Activated naive CD4-positive, alpha-beta T cell (primary cell): ENCODE results near the gene YY1AP1.
"Not testable (repeated sequence)": the region's sequence is repeated elsewhere in the genome, so short reads cannot be mapped to it uniquely, and the experiment has no call there.

ENCODE experiments used
- DNase-seq, 4 experiments: peaks; one replicate each; lab custom pipeline; 2025; lab: John Stamatoyannopoulos, UW

The YY1AP1 gene

GRCh38 chr1:155695072-155695471 is 6.5 kb upstream of the YY1AP1 start:
- no peak for DNase-seq

GRCh38 chr1:155694167-155694566 is 5.6 kb upstream of the YY1AP1 start:
- DNase-seq: no peak

GRCh38 chr1:155691992-155692528 is 3.5 kb upstream of the YY1AP1 start:
- no peak for DNase-seq

GRCh38 chr1:155689081-155689607 is 570 bp upstream of the YY1AP1 start, which contains the start of gene DAP3:
TSS of gene DAP3 (plus strand) at chr1:155689091. CDS start at chr1:155709780, 20,689 bp downstream.
- DNase-seq: not testable (repeated sequence)

GRCh38 chr1:155687705-155688323 is 760 bp downstream of the YY1AP1 start:
- DNase-seq: not testable (repeated sequence)

GRCh38 chr1:155681776-155682175 is 6.8 kb downstream of the YY1AP1 start:
- DNase-seq: no peak

- no peak for DNase-seq
Measured at GRCh38 chr1:155680531-155680930, 8.0 kb downstream of the YY1AP1 start.

GRCh38 chr1:155678992-155679391 is 9.6 kb downstream of the YY1AP1 start:
- DNase-seq: not testable (repeated sequence)

- no peak for DNase-seq
Measured at GRCh38 chr1:155678027-155678426, 10.5 kb downstream of the YY1AP1 start.

- DNase-seq: no peak
Measured at GRCh38 chr1:155673003-155673402, 15.6 kb downstream of the YY1AP1 start.

- no peak for DNase-seq
Measured at GRCh38 chr1:155671750-155672149, 16.8 kb downstream of the YY1AP1 start.

GRCh38 chr1:155669233-155670162 is 19.1 kb downstream of the YY1AP1 start:
- DNase-seq: no peak

GRCh38 chr1:155661239-155661638 is 27.3 kb downstream of the YY1AP1 start:
- not testable (repeated sequence) for DNase-seq

- DNase-seq: no peak
Measured at GRCh38 chr1:155657463-155657862, 31.1 kb downstream of the YY1AP1 start.

GRCh38 chr1:155652951-155653350 is 35.6 kb downstream of the YY1AP1 start:
- DNase-seq: no peak

GRCh38 chr1:155651861-155652661 is 36.5 kb downstream of the YY1AP1 start:
- DNase-seq: no peak

- DNase-seq: no peak
Measured at GRCh38 chr1:155650231-155650757, 38.3 kb downstream of the YY1AP1 start.

- no peak for DNase-seq
Measured at GRCh38 chr1:155649676-155650075, 38.9 kb downstream of the YY1AP1 start.

GRCh38 chr1:155648207-155649147 is 40.1 kb downstream of the YY1AP1 start:
- no peak for DNase-seq

- DNase-seq: no peak
Measured at GRCh38 chr1:155646307-155646706, 42.3 kb downstream of the YY1AP1 start.
